Stimulated activated CD4-positive, alpha-beta T cell treated with anti-CD3 and anti-CD28 coated beads, Interleukin-2, amount 100 ng/mL, for 4 hours (primary cell): ENCODE results near the gene TIMM17A.
"Not testable (repeated sequence)": the region's sequence is repeated elsewhere in the genome, so short reads cannot be mapped to it uniquely, and the experiment has no call there.

Experiments used
- DNase-seq: peaks from one replicate; pipeline ENCODE4 v3.0.0-alpha.2; 2020; ENCODE audit warnings: low read depth

The TIMM17A gene

GRCh38 chr1:202016022-202016810, 60.9 kb downstream of the TIMM17A start:
- DNase-seq = no peak

GRCh38 chr1:202016811-202017748, 61.8 kb downstream of the TIMM17A start:
- no peak for DNase-seq

- DNase-seq = no peak
These were observed 62.6 kb downstream of the TIMM17A start for GRCh38 chr1:202017749-202018467.

- no peak for DNase-seq
These were observed 63.3 kb downstream of the TIMM17A start for GRCh38 chr1:202018468-202019234.

- not testable (repeated sequence) for DNase-seq
These were observed 63.9 kb downstream of the TIMM17A start for GRCh38 chr1:202019235-202019558.
